DOHH2 (cell line): ENCODE measurements around the gene MAL.

ENCODE experiments used
- H3F3A ChIP-seq: fragments of 200-600 bp; sonication (generic), shearing (Covaris generic); 2 replicates; pipeline ENCODE4 v1.6.0; 2016; ENCODE audit warnings: antibody characterized with exemption, mild to moderate bottlenecking; ENCODE audit not compliant: control insufficient read depth, insufficient read depth
- H3K27ac ChIP-seq: fragments of 200-600 bp; sonication (generic); 2 replicates; pipeline ENCODE4 v1.5.1; 2014; ENCODE audit warnings: low read depth, mild to moderate bottlenecking, low read length, moderate library complexity
- H3K27me3 ChIP-seq: fragments of 200-600 bp; sonication (generic); 2 replicates; pipeline ENCODE4 v1.6.1; 2014; ENCODE audit warnings: mild to moderate bottlenecking, low read length, mixed read lengths; ENCODE audit not compliant: control insufficient read depth
- H3K36me3 ChIP-seq: fragments of 200-600 bp; sonication (generic); 2 replicates; pipeline ENCODE4 v1.6.1; 2014; ENCODE audit warnings: mild to moderate bottlenecking, low read length, moderate library complexity, mixed read lengths; ENCODE audit not compliant: control insufficient read depth
- H3K4me1 ChIP-seq: fragments of 200-600 bp; sonication (generic); 2 replicates; pipeline ENCODE4 v1.6.1; 2014; ENCODE audit warnings: mild to moderate bottlenecking, low read length, mixed read lengths; ENCODE audit not compliant: control insufficient read depth
- H3K4me2 ChIP-seq: fragments of 200-600 bp; sonication (generic); 2 replicates; pipeline ENCODE4 v1.6.0; 2014; ENCODE audit warnings: mild to moderate bottlenecking, low read length, moderate library complexity
- H3K4me3 ChIP-seq: fragments of 200-600 bp; sonication (generic); 2 replicates; pipeline ENCODE4 v1.5.1; 2014; ENCODE audit warnings: mild to moderate bottlenecking, low read length, mixed read lengths
- H3K79me2 ChIP-seq: fragments of 200-600 bp; sonication (generic); 2 replicates; pipeline ENCODE4 v1.6.1; 2014; ENCODE audit warnings: mild to moderate bottlenecking, low read length, mixed read lengths; ENCODE audit not compliant: control insufficient read depth
- H3K9me2 ChIP-seq: fragments of 200-600 bp; sonication (generic); replicated peaks from 2 replicates; pipeline ENCODE4 v1.6.1; 2014; ENCODE audit warnings: mild to moderate bottlenecking, low read length, mixed read lengths; ENCODE audit not compliant: control insufficient read depth
- H3K9me3 ChIP-seq: fragments of 200-600 bp; sonication (generic); 2 replicates; pipeline ENCODE4 v1.6.1; 2014; ENCODE audit warnings: antibody characterized with exemption, low read length, mixed read lengths; ENCODE audit not compliant: control insufficient read depth, insufficient read depth
- H4K20me1 ChIP-seq: fragments of 200-600 bp; sonication (generic); 2 replicates; pipeline ENCODE4 v1.6.0; 2014; ENCODE audit warnings: low read depth, mild to moderate bottlenecking, antibody characterized with exemption, low read length, moderate library complexity; ENCODE audit not compliant: control insufficient read depth, insufficient read depth
- CTCF ChIP-seq: fragments of 200-600 bp; sonication (generic); IDR thresholded peaks from one replicate; pipeline ENCODE4 v1.5.1; 2014; ENCODE audit warnings: antibody characterized with exemption, mild to moderate bottlenecking, low read depth, low read length; ENCODE audit not compliant: poor library complexity, severe bottlenecking
- EZH2phosphoT487 ChIP-seq: fragments of 200-600 bp; sonication (generic); IDR thresholded peaks from 2 replicates; pipeline ENCODE4 v1.6.1; 2017; ENCODE audit warnings: borderline replicate concordance, mild to moderate bottlenecking, antibody characterized with exemption, low read length, moderate library complexity, mixed read lengths

The MAL gene

GRCh38 chr2:95049961-95050360 is 24.5 kb downstream of the MAL start:
- TF ChIP-seq EZH2phosphoT487 = no peak
- TF ChIP-seq CTCF = no peak
- no peaks in the 10 kb centered on the region for H4K20me1 ChIP-seq
- no peak overlapping the region for H3K4me3 ChIP-seq
- no peaks in the 10 kb centered on the region for H3K79me2 ChIP-seq
- H3K4me2 ChIP-seq = no peak overlapping the region
- no peaks in the 10 kb centered on the region for H3K9me3 ChIP-seq
- H3K27ac ChIP-seq = no peak overlapping the region
- no peaks in the 10 kb centered on the region for H3K9me2 ChIP-seq
- no peaks in the 10 kb centered on the region for H3F3A ChIP-seq
- peaks cover 9% of the 10 kb centered on the region; the same call in 1 of the 2 replicates for H3K27me3 ChIP-seq
- H3K4me1 ChIP-seq = no peaks in the 10 kb centered on the region
- no peaks in the 10 kb centered on the region for H3K36me3 ChIP-seq

GRCh38 chr2:95050385-95051300 is 25.1 kb downstream of the MAL start:
- H3K4me3 ChIP-seq = no peak overlapping the region
- no peaks in the 10 kb centered on the region for H4K20me1 ChIP-seq
- H3K4me2 ChIP-seq = no peak overlapping the region
- H3K79me2 ChIP-seq = no peaks in the 10 kb centered on the region
- no peaks in the 10 kb centered on the region for H3K9me2 ChIP-seq
- H3K36me3 ChIP-seq = no peaks in the 10 kb centered on the region
- H3K27me3 ChIP-seq = peaks cover 10% of the 10 kb centered on the region
- H3F3A ChIP-seq = no peaks in the 10 kb centered on the region
- no peak overlapping the region for H3K27ac ChIP-seq
- no peaks in the 10 kb centered on the region for H3K9me3 ChIP-seq
- no peaks in the 10 kb centered on the region for H3K4me1 ChIP-seq
- TF ChIP-seq CTCF (no peak), EZH2phosphoT487 (no peak)

- H3K27me3 ChIP-seq = peaks cover 18% of the 10 kb centered on the region
- no peaks in the 10 kb centered on the region for H3K4me1 ChIP-seq
- H4K20me1 ChIP-seq = no peaks in the 10 kb centered on the region
- H3F3A ChIP-seq = no peaks in the 10 kb centered on the region
- no peaks in the 10 kb centered on the region for H3K9me3 ChIP-seq
- TF ChIP-seq CTCF = no peak
- TF ChIP-seq EZH2phosphoT487 = no peak
- H3K79me2 ChIP-seq = no peaks in the 10 kb centered on the region
- no peak overlapping the region for H3K4me2 ChIP-seq
- no peak overlapping the region for H3K27ac ChIP-seq
- no peak overlapping the region for H3K4me3 ChIP-seq
- H3K9me2 ChIP-seq = no peaks in the 10 kb centered on the region
- no peaks in the 10 kb centered on the region for H3K36me3 ChIP-seq
Measured at GRCh38 chr2:95051626-95052025, 26.1 kb downstream of the MAL start.
